Activated naive CD4-positive, alpha-beta T cell treated with anti-CD3 and anti-CD28 coated beads, Interleukin-2, amount 50 U/mL, for 16 hours (primary cell): ENCODE measurements around the gene C6orf62.
"Not testable (repeated sequence)": the region's sequence is repeated elsewhere in the genome, so short reads cannot be mapped to it uniquely, and the experiment has no call there.

ENCODE experiments used
- DNase-seq: peaks from one replicate; pipeline ENCODE4 v3.0.0-alpha.2; 2020

The C6orf62 gene

GRCh38 chr6:24719125-24719971 is at the start of gene C6orf62:
TSS of gene C6orf62 (minus strand) at chr6:24719154. CDS start at chr6:24718668, 486 bp downstream.
- DNase-seq = peak; percentile 63

- no peak for DNase-seq
Observed at GRCh38 chr6:24768361-24768760, 49.4 kb upstream of the C6orf62 start.

- no peak for DNase-seq
Observed at GRCh38 chr6:24766680-24767462, 47.9 kb upstream of the C6orf62 start.

GRCh38 chr6:24765968-24766367 is 47.0 kb upstream of the C6orf62 start:
- DNase-seq = not testable (repeated sequence)

- not testable (repeated sequence) for DNase-seq
Observed at GRCh38 chr6:24764833-24765828, 46.2 kb upstream of the C6orf62 start.

- DNase-seq = no peak
Observed at GRCh38 chr6:24763578-24763977, 44.6 kb upstream of the C6orf62 start.

GRCh38 chr6:24761851-24762250 is 42.9 kb upstream of the C6orf62 start:
- no peak for DNase-seq

- no peak for DNase-seq
Observed at GRCh38 chr6:24761193-24761835, 42.4 kb upstream of the C6orf62 start.

GRCh38 chr6:24760210-24760609 is 41.3 kb upstream of the C6orf62 start:
- DNase-seq = no peak

- DNase-seq = no peak
Observed at GRCh38 chr6:24759718-24760117, 40.8 kb upstream of the C6orf62 start.

GRCh38 chr6:24757611-24758010 is 38.7 kb upstream of the C6orf62 start:
- DNase-seq = no peak

- no peak for DNase-seq
Observed at GRCh38 chr6:24755279-24755678, 36.3 kb upstream of the C6orf62 start.

- DNase-seq = not testable (repeated sequence)
Observed at GRCh38 chr6:24754378-24754777, 35.4 kb upstream of the C6orf62 start.

GRCh38 chr6:24753545-24753944 is 34.6 kb upstream of the C6orf62 start:
- DNase-seq = no peak

GRCh38 chr6:24752917-24753492 is 34.1 kb upstream of the C6orf62 start:
- DNase-seq = no peak

GRCh38 chr6:24752503-24752902 is 33.5 kb upstream of the C6orf62 start:
- no peak for DNase-seq

GRCh38 chr6:24750878-24751277 is 31.9 kb upstream of the C6orf62 start:
- not testable (repeated sequence) for DNase-seq

GRCh38 chr6:24749297-24749696 is 30.3 kb upstream of the C6orf62 start:
- DNase-seq = no peak

GRCh38 chr6:24744911-24745310 is 26.0 kb upstream of the C6orf62 start:
- DNase-seq = no peak

- DNase-seq = no peak
Observed at GRCh38 chr6:24743944-24744335, 25.0 kb upstream of the C6orf62 start.

GRCh38 chr6:24743265-24743943 is 24.4 kb upstream of the C6orf62 start:
- peak; percentile 31 for DNase-seq
